AG09309 (cell line): Measurements from ENCODE around the gene FBXO28.

Experiments
- DNase-seq: peaks from one replicate; pipeline ENCODE4 v3.0.0-alpha.2; 2010; ENCODE audit warnings: low read depth
- H3K4me3 ChIP-seq: 2 replicates; pipeline ENCODE4 v1.5.1; 2011; ENCODE audit warnings: mild to moderate bottlenecking, low read depth, low read length, moderate library complexity; ENCODE audit not compliant: control insufficient read depth
- CTCF ChIP-seq: IDR thresholded peaks from 2 replicates; pipeline ENCODE4 v1.5.1; 2011; ENCODE audit warnings: mild to moderate bottlenecking, low read depth, low read length, inconsistent platforms; ENCODE audit not compliant: insufficient read depth, control insufficient read depth; ENCODE audit errors: missing control alignments

Gene FBXO28

DNA sequence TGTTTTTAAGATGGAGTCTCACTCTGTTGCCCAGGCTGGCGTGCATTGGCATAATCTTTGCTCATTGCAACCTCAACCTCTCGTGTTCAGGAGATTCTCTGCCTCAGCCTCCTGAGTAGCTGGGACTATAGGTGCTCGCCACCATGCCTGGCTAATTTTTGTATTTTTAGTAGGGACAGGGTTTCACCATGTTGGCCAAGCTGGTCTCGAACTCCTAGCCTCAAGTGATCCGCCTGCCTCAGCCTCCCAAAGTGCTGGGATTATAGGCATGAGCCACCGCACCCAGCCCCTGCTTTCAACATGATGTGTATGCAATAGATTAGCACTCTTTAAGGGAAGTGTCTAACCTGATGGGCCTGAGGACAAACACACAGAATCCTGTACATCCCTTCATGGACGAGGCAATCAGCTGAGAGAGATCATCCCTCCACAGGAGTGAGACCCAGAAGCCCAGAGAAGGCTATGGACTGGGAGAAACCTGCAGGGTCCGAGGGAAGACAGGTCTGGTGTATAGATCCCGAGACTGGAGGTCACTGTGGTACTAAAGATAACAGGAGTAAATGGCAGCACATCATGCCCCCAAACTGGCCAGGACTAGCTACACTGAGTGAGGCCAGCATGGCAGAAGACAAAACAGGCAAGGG lies 63.6 kb downstream of the FBXO28 start:
- TF ChIP-seq CTCF: no peak
- no peak for DNase-seq

GRCh38 chr1:224178894-224179293 lies 65.0 kb downstream of the FBXO28 start:
- DNase-seq: no peak
- no peak overlapping the region for H3K4me3 ChIP-seq
- no peak for TF ChIP-seq CTCF

More for the DNA sequence above, 63.6 kb downstream of the FBXO28 start:
- no peak overlapping the region for H3K4me3 ChIP-seq

DNA sequence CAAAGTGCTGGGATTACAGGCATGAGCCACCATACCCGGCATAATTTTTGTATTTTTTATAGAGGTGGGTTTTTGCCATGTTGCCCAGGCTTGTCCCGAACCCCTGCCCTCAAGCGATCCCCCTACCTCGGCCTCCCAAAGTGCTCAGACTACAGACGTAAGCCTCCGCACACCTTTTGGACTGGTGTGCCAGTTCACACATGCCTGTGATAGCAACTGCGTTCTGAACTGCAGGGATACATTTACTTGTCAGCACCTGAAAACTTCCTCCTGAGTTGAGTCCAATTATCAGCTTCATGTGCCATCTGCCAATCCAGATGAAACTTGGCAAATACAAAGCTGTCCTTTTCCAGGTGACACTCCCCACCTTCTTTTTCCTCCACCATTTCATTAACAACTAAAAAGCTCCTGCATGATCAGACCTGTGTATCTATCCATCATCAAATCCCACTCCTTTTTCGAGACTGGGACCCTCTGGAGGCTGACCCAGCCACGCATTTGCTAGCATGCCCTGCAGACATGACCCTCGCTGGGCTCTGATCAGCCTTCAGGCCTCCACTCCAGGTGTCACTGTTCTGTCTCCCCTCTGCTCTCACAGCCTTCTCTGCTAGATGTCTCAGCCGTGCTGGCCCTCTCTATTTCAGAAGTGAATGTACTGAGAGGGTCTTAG lies 67.0 kb downstream of the FBXO28 start:
- TF ChIP-seq CTCF: no peak
- no peak for DNase-seq
- H3K4me3 ChIP-seq: no peak overlapping the region

- no peak for TF ChIP-seq CTCF
- no peak overlapping the region for H3K4me3 ChIP-seq
- no peak for DNase-seq
These were observed 67.5 kb downstream of the FBXO28 start for GRCh38 chr1:224181453-224181810.

GRCh38 chr1:224182057-224182865 lies 68.3 kb downstream of the FBXO28 start:
- DNase-seq: no peak
- no peak for TF ChIP-seq CTCF
- H3K4me3 ChIP-seq: peak overlapping the region; percentile 61

- H3K4me3 ChIP-seq: peak within 1 kb of the TSS; percentile 61
- no peak for TF ChIP-seq CTCF
- no peak for DNase-seq
These were observed 69.1 kb downstream of the FBXO28 start, which contains the start of gene DEGS1 for GRCh38 chr1:224182866-224183590. Gene DEGS1 (plus strand): TSS chr1:224183240. CDS start chr1:224183337, 97 bp downstream.
